ENCODE measurements around the gene TECR. TPM values are rescaled to one million over a fixed set of nuclear protein-coding genes. Genes with fewer than 3 reads are reported as not detected.
A peak's percentile ranks its signal among the peaks of the same experiment; 100 is the strongest.

The TECR gene
- total and polyA plus RNA-seq, 9 of the 15 experiments (the other 6 are each of a cell fraction or from before 2014, with no cell fraction given) = 29.3 to 211 (median 81.4) TPM

GRCh38 chr19:14571695-14572490, 42.5 kb downstream of the TECR start, which contains the start of gene NDUFB7 (continued):
- TF ChIP-seq FOXP1 (CRISPR knock-in tag; IDR thresholded peaks at IDR 0.05) = peak; percentile 98
- TF ChIP-seq HNRNPK (IDR thresholded peaks at IDR 0.05; ENCODE audit: low read depth, low read length, poor library complexity, severe bottlenecking) = no peak
- TF ChIP-seq KDM5B (IDR thresholded peaks at IDR 0.05; ENCODE audit: insufficient replicate concordance, low read depth, low read length) = peak; percentile 79
- no peak for TF ChIP-seq ZC3H4 (CRISPR knock-in tag; IDR thresholded peaks at IDR 0.05; ENCODE audit: borderline replicate concordance)
- TF ChIP-seq XRCC5 (IDR thresholded peaks at IDR 0.05; ENCODE audit: low read depth, low read length) = peak; percentile 89
- no peak for TF ChIP-seq HMG20A (CRISPR knock-in tag; conservative IDR thresholded peaks at IDR 0.05)
- no peak for TF ChIP-seq ILF3 (IDR thresholded peaks at IDR 0.05; ENCODE audit: borderline replicate concordance)
- peak; percentile 71 for TF ChIP-seq TAF1 (IDR thresholded peaks at IDR 0.05; ENCODE audit: control insufficient read depth, extremely low read depth, insufficient read depth, low read length, severe bottlenecking)
- peak; percentile 62; the same call in 1 of the 2 replicates for TF ChIP-seq NBN (IDR thresholded peaks at IDR 0.05; ENCODE audit: low read depth)
- peak; percentile 77 for TF ChIP-seq LCOR (CRISPR knock-in tag; IDR thresholded peaks at IDR 0.05)
- TF ChIP-seq ZBTB12 (CRISPR knock-in tag; IDR thresholded peaks at IDR 0.05) = no peak
- peak; percentile 100 for TF ChIP-seq NR2C2 (CRISPR knock-in tag; IDR thresholded peaks at IDR 0.05)
- TF ChIP-seq NR2C2 (tag; IDR thresholded peaks at IDR 0.05) = peak; percentile 100
- peak; percentile 70; the same call in 1 of the 2 replicates for TF ChIP-seq TOE1 (IDR thresholded peaks at IDR 0.05; ENCODE audit: borderline replicate concordance)
- TF ChIP-seq TOE1 (CRISPR knock-in tag; IDR thresholded peaks at IDR 0.05; ENCODE audit: borderline replicate concordance, low read depth) = no peak; the same call in 1 of the 2 replicates
- TF ChIP-seq PRDM10 (IDR thresholded peaks at IDR 0.05; ENCODE audit: partially characterized antibody) = peak; percentile 73
- peak; percentile 44; the same call in 1 of the 2 replicates for TF ChIP-seq BHLHE40 (IDR thresholded peaks at IDR 0.05; ENCODE audit: low read length)
- no peak for TF ChIP-seq MXD1 (CRISPR knock-in tag; IDR thresholded peaks at IDR 0.05; ENCODE audit: borderline replicate concordance, poor library complexity, severe bottlenecking)
- 0 out of 2 replicates have a peak, but pooled peaks have one; percentile 56 for TF ChIP-seq NR3C1 (CRISPR knock-in tag; IDR thresholded peaks at IDR 0.05)
- TF ChIP-seq CBX5 (IDR thresholded peaks at IDR 0.05; ENCODE audit: borderline replicate concordance, low read depth) = 0 out of 2 replicates have a peak, but pooled peaks have one; percentile 43
- TF ChIP-seq TEAD1 (CRISPR knock-in tag; IDR thresholded peaks at IDR 0.05) = peak in 1 of 2 experiments; percentile 78; a peak in 2 of 4 replicates
- TF ChIP-seq SIX5 (IDR thresholded peaks at IDR 0.05; ENCODE audit: borderline replicate concordance in 1 of 2, insufficient read depth in 1 of 2, low read depth in 1 of 2, low read length in 2 of 2) = peak; percentile 28 to 40; a peak in 2 of 4 replicates
